Stimulated activated CD4-positive, alpha-beta T cell treated with anti-CD3 and anti-CD28 coated beads, TNF-alpha, amount 100 ng/mL, for 24 hours (primary cell): ENCODE results near the gene LRP10.
A peak's percentile ranks its signal among the peaks of the same experiment; 100 is the strongest.
"Not testable (repeated sequence)": the region's sequence is repeated elsewhere in the genome, so short reads cannot be mapped to it uniquely, and the experiment has no call there.

Source experiments
- DNase-seq, 3 experiments: peaks; one replicate each; pipeline ENCODE4 v3.0.0-alpha.2; 2020; ENCODE audit warnings: low read depth in 3 of 3

Gene LRP10

GRCh38 chr14:22871224-22872032 is at the start of gene LRP10:
Gene LRP10 (plus strand): TSS chr14:22871740. CDS start chr14:22872304, 564 bp downstream.
- DNase-seq = peak; percentile 52 to 78 (median 54)

GRCh38 chr14:22822016-22822570 is 49.4 kb upstream of the LRP10 start:
- no peak for DNase-seq

- DNase-seq = peak; percentile 36 to 67 (median 50)
Observed at GRCh38 chr14:22822571-22823098, 48.9 kb upstream of the LRP10 start.

- no peak for DNase-seq
Observed at GRCh38 chr14:22824711-22825359, 46.7 kb upstream of the LRP10 start.

GRCh38 chr14:22829076-22829660 is 42.4 kb upstream of the LRP10 start:
- not testable (repeated sequence) for DNase-seq

- peak; percentile 82 to 89 (median 84) for DNase-seq
Observed at GRCh38 chr14:22829661-22830442, 41.7 kb upstream of the LRP10 start, which contains the start of gene MRPL52. Gene MRPL52 (plus strand): TSS chr14:22829887. CDS start chr14:22829913, 26 bp downstream.

GRCh38 chr14:22830443-22831010 is 41.0 kb upstream of the LRP10 start:
- no peak for DNase-seq

- DNase-seq = no peak
Observed at GRCh38 chr14:22835505-22835904, 36.0 kb upstream of the LRP10 start.

GRCh38 chr14:22836301-22837113 is 35.0 kb upstream of the LRP10 start, which contains the start of gene MMP14:
Gene MMP14 (plus strand): TSS chr14:22836585. CDS start chr14:22836818, 233 bp downstream.
- no peak for DNase-seq

GRCh38 chr14:22837114-22837749 is 34.3 kb upstream of the LRP10 start:
- DNase-seq = no peak

- DNase-seq = no peak
Observed at GRCh38 chr14:22837750-22838538, 33.6 kb upstream of the LRP10 start.

- no peak for DNase-seq
Observed at GRCh38 chr14:22838631-22839041, 32.9 kb upstream of the LRP10 start.

- no peak for DNase-seq
Observed at GRCh38 chr14:22839159-22839779, 32.3 kb upstream of the LRP10 start.

GRCh38 chr14:22841311-22841710 is 30.2 kb upstream of the LRP10 start:
- no peak for DNase-seq

- no peak for DNase-seq
Observed at GRCh38 chr14:22841769-22842168, 29.8 kb upstream of the LRP10 start.

GRCh38 chr14:22842211-22843122 is 29.1 kb upstream of the LRP10 start:
- no peak for DNase-seq
